Fibroblast of the aortic adventitia (primary cell): ENCODE data around the gene TOLLIP. TPM values are rescaled to one million over a fixed set of nuclear protein-coding genes. Genes with fewer than 3 reads are reported as not detected.
"Not testable (repeated sequence)": the region's sequence is repeated elsewhere in the genome, so short reads cannot be mapped to it uniquely, and the experiment has no call there.

Experiments used
- DNase-seq: peaks from one replicate; pipeline ENCODE4 v3.0.0-alpha.2; 2010; ENCODE audit warnings: low read depth
- H3K4me3 ChIP-seq: 2 replicates; pipeline ENCODE4 v1.5.1; 2011; ENCODE audit warnings: low read depth, mild to moderate bottlenecking, control low read depth, low read length, moderate library complexity
- total RNA-seq: library from RNA; depleted of rRNA; stranded (reverse); fragments of >200 nt; gene quantifications from 2 replicates; pipeline ENCODE4 v1.2.3, GENCODE V29; 2012; ENCODE audit warnings: low replicate concordance
- TF ChIP-seq, protein P1 (sequence below): IDR thresholded peaks from 2 replicates; pipeline ENCODE4 v1.5.1; 2011; ENCODE audit warnings: mild to moderate bottlenecking, low read length, control low read depth, inconsistent platforms; ENCODE audit not compliant: insufficient read depth

Gene TOLLIP
- total RNA-seq, 1 donor = 25.4 TPM

DNA sequence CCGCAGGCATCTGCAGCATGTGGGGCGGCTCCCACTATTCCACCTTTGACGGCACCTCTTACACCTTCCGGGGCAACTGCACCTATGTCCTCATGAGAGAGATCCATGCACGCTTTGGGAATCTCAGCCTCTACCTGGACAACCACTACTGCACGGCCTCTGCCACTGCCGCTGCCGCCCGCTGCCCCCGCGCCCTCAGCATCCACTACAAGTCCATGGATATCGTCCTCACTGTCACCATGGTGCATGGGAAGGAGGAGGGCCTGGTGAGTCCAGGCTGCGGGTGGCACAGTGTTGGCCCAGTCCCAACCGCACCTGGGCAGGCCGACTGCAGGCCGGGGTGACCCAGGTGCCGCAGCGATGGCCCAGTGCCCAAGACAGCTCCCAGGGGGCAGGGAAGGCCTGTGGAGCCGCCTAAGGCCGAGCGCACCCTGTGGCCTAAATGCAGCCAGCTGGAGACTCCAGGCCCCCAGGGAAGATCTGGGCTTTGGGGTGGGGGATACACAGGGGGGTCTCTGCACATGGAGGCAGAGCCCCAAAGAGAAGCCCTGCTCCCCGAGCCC, 55.3 kb downstream of the TOLLIP start:
- DNase-seq = no peak
- TF ChIP-seq, protein P1, sequence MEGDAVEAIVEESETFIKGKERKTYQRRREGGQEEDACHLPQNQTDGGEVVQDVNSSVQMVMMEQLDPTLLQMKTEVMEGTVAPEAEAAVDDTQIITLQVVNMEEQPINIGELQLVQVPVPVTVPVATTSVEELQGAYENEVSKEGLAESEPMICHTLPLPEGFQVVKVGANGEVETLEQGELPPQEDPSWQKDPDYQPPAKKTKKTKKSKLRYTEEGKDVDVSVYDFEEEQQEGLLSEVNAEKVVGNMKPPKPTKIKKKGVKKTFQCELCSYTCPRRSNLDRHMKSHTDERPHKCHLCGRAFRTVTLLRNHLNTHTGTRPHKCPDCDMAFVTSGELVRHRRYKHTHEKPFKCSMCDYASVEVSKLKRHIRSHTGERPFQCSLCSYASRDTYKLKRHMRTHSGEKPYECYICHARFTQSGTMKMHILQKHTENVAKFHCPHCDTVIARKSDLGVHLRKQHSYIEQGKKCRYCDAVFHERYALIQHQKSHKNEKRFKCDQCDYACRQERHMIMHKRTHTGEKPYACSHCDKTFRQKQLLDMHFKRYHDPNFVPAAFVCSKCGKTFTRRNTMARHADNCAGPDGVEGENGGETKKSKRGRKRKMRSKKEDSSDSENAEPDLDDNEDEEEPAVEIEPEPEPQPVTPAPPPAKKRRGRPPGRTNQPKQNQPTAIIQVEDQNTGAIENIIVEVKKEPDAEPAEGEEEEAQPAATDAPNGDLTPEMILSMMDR = no peak
- no peak overlapping the region for H3K4me3 ChIP-seq

DNA sequence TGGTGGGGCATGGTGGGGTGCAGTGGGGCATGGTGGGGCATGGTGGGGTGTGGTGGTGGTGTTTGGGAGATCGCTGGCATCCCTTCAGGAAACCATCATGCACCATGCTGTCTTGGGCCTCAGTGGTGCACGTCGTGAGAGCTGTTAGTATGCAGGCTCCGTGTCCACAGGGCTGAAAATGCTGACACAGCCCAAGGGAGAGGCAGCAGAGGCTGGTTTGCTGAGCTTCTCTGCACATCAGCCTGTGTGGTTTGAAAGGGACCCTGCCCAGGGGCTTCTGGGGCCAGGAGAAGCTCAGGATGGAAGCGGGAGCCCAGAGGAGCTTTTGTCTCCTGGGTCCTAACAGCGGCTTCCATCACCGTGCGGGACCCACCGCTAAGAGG, 56.3 kb downstream of the TOLLIP start:
- TF ChIP-seq, protein P1 = no peak
- H3K4me3 ChIP-seq = no peak overlapping the region
- DNase-seq = no peak

DNA sequence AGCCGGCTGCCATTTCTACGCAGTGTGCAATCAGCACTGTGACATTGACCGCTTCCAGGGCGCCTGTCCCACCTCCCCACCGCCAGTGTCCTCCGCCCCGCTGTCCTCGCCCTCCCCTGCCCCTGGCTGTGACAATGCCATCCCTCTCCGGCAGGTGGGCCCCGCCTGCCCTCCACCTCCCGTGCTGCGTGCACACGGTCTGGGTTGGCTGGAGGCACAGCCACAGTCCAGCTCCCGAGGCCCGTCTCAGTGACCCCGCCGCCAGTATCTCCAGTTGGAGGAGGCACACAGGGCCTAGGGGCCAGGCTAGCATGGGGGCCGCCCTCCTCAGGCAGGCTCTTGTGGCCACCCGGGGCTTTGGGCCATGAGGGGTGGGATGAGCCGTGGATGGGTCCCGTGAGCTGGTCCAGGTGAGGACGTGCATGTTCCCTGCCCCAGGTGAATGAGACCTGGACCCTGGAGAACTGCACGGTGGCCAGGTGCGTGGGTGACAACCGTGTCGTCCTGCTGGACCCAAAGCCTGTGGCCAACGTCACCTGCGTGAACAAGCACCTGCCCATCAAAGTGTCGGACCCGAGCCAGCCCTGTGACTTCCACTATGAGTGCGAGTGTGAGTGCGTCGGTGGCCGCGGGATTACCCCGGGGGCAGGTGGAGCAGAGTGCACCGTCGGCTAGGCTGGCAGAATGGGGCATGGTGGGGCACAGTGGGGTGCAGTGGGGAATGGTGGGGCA, 56.9 kb downstream of the TOLLIP start:
- no peak for DNase-seq

DNA sequence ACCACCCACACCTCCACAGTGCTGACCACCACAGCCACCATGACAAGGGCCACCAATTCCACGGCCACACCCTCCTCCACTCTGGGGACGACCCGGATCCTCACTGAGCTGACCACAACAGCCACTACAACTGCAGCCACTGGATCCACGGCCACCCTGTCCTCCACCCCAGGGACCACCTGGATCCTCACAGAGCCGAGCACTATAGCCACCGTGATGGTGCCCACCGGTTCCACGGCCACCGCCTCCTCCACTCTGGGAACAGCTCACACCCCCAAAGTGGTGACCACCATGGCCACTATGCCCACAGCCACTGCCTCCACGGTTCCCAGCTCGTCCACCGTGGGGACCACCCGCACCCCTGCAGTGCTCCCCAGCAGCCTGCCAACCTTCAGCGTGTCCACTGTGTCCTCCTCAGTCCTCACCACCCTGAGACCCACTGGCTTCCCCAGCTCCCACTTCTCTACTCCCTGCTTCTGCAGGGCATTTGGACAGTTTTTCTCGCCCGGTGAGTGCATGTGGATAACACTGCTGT, 58.1 kb downstream of the TOLLIP start:
- H3K4me3 ChIP-seq = no peak overlapping the region
- DNase-seq = no peak

More for the DNA sequence above, 56.9 kb downstream of the TOLLIP start:
- TF ChIP-seq, protein P1 = no peak
- no peak overlapping the region for H3K4me3 ChIP-seq

DNA sequence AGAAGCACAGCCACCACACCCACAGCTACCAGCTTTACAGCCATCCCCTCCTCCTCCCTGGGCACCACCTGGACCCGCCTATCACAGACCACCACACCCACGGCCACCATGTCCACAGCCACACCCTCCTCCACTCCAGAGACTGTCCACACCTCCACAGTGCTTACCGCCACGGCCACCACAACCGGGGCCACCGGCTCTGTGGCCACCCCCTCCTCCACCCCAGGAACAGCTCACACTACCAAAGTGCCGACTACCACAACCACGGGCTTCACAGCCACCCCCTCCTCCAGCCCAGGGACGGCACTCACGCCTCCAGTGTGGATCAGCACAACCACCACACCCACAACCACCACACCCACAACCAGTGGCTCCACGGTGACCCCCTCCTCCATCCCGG, 59.0 kb downstream of the TOLLIP start:
- not testable (repeated sequence) for DNase-seq, H3K4me3 ChIP-seq

More for the DNA sequence above, 58.1 kb downstream of the TOLLIP start:
- TF ChIP-seq, protein P1 = no peak

DNA sequence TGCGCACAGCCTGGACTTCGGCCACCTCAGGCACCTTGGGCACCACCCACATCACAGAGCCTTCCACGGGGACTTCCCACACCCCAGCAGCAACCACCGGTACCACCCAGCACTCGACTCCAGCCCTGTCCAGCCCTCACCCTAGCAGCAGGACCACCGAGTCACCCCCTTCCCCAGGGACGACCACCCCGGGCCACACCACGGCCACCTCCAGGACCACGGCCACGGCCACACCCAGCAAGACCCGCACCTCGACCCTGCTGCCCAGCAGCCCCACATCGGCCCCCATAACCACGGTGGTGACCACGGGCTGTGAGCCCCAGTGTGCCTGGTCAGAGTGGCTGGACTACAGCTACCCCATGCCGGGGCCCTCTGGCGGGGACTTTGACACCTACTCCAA, 60.5 kb downstream of the TOLLIP start:
- H3K4me3 ChIP-seq, DNase-seq: not testable (repeated sequence)

DNA sequence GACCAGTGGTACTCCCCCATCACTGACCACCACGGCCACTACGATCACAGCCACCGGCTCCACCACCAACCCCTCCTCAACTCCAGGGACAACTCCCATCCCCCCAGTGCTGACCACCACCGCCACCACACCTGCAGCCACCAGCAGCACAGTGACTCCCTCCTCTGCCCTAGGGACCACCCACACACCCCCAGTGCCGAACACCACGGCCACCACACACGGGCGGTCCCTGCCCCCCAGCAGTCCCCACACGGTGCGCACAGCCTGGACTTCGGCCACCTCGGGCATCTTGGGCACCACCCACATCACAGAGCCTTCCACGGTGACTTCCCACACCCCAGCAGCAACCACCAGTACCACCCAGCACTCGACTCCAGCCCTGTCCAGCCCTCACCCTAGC, 62.4 kb downstream of the TOLLIP start:
- not testable (repeated sequence) for DNase-seq, H3K4me3 ChIP-seq

DNA sequence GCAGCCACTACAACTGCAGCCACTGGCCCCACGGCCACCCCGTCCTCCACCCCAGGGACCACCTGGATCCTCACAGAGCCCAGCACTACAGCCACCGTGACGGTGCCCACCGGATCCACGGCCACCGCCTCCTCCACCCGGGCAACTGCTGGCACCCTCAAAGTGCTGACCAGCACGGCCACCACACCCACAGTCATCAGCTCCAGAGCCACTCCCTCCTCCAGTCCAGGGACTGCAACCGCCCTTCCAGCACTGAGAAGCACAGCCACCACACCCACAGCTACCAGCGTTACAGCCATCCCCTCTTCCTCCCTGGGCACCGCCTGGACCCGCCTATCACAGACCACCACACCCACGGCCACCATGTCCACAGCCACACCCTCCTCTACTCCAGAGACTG, 63.1 kb downstream of the TOLLIP start:
- H3K4me3 ChIP-seq, DNase-seq: not testable (repeated sequence)

DNA sequence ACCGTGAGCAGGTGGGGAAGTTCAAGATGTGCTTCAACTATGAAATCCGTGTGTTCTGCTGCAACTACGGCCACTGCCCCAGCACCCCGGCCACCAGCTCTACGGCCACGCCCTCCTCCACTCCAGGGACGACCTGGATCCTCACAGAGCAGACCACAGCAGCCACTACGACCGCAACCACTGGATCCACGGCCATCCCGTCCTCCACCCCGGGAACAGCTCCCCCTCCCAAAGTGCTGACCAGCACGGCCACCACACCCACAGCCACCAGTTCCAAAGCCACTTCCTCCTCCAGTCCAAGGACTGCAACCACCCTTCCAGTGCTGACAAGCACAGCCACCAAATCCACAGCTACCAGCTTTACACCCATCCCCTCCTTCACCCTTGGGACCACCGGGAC, 63.7 kb downstream of the TOLLIP start:
- DNase-seq, H3K4me3 ChIP-seq: not testable (repeated sequence)

DNA sequence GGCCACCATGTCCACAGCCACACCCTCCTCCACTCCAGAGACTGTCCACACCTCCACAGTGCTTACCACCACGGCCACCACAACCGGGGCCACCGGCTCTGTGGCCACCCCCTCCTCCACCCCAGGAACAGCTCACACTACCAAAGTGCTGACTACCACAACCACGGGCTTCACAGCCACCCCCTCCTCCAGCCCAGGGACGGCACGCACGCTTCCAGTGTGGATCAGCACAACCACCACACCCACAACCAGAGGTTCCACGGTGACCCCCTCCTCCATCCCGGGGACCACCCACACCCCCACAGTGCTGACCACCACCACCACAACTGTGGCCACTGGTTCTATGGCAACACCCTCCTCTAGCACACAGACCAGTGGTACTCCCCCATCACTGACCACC, 64.9 kb downstream of the TOLLIP start:
- not testable (repeated sequence) for DNase-seq, H3K4me3 ChIP-seq

DNA sequence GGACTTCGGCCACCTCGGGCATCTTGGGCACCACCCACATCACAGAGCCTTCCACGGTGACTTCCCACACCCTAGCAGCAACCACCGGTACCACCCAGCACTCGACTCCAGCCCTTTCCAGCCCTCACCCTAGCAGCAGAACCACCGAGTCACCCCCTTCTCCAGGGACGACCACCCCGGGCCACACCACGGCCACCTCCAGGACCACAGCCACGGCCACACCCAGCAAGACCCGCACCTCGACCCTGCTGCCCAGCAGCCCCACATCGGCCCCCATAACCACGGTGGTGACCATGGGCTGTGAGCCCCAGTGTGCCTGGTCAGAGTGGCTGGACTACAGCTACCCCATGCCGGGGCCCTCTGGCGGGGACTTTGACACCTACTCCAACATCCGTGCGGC, 65.9 kb downstream of the TOLLIP start:
- not testable (repeated sequence) for H3K4me3 ChIP-seq, DNase-seq

DNA sequence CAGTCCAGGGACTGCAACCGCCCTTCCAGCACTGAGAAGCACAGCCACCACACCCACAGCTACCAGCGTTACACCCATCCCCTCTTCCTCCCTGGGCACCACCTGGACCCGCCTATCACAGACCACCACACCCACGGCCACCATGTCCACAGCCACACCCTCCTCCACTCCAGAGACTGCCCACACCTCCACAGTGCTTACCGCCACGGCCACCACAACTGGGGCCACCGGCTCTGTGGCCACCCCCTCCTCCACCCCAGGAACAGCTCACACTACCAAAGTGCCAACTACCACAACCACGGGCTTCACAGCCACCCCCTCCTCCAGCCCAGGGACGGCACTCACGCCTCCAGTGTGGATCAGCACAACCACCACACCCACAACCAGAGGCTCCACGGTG, 66.7 kb downstream of the TOLLIP start:
- H3K4me3 ChIP-seq, DNase-seq: not testable (repeated sequence)
